ENCODE results near the gene COX20.

DNA sequence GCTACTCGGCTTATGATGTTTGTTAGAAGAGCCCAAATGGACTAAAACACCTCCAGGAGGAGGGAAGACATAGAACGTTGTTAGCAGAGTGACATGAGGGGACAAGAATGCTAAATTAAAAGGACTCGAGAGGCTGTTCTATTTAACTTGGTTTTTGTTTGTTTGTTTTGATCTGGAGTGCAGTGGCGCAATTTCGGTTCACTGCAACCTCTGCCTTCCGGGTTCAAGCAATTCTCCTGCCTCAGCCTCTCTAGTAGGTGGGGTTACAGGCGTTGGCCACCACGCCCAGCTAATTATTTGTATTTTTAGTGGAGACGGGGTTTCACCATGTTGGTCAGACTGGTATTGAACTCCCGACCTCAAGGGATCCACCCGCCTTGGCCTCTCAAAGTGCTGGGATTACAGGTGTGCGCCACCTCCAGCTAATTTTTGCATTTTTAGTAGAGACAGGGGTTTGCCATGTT lies 33.9 kb downstream of the COX20 start:
- TF ChIP-seq, protein P1, sequence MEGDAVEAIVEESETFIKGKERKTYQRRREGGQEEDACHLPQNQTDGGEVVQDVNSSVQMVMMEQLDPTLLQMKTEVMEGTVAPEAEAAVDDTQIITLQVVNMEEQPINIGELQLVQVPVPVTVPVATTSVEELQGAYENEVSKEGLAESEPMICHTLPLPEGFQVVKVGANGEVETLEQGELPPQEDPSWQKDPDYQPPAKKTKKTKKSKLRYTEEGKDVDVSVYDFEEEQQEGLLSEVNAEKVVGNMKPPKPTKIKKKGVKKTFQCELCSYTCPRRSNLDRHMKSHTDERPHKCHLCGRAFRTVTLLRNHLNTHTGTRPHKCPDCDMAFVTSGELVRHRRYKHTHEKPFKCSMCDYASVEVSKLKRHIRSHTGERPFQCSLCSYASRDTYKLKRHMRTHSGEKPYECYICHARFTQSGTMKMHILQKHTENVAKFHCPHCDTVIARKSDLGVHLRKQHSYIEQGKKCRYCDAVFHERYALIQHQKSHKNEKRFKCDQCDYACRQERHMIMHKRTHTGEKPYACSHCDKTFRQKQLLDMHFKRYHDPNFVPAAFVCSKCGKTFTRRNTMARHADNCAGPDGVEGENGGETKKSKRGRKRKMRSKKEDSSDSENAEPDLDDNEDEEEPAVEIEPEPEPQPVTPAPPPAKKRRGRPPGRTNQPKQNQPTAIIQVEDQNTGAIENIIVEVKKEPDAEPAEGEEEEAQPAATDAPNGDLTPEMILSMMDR (IDR thresholded peaks at IDR 0.05): no peak
- no peak for TF ChIP-seq POLR2A (IDR thresholded peaks at IDR 0.05)

Data from uterus (tissue), 2 donors.